ENCODE measurements around the gene RUNX1.

The RUNX1 gene

GRCh38 chr21:34941162-34941561 lies 107.9 kb downstream of the RUNX1 start:
- DNase-seq = no peak
- no peaks in the 10 kb centered on the region for H3K27me3 ChIP-seq (ENCODE audit: insufficient read depth, low read length)
- H2BK5ac ChIP-seq (ENCODE audit: low read depth, low read length, poor library complexity) = no peak overlapping the region
- H3K4ac ChIP-seq (ENCODE audit: low read depth, low read length) = no peak overlapping the region
- H2AFZ ChIP-seq (ENCODE audit: insufficient read depth, low read length, poor library complexity) = no peak overlapping the region
- no peak overlapping the region for H3K4me2 ChIP-seq (ENCODE audit: low read length)
- H3K23ac ChIP-seq (ENCODE audit: low read length) = no peak overlapping the region
- H3K4me1 ChIP-seq (ENCODE audit: control insufficient read depth in 1 of 2, insufficient read depth in 2 of 2, low read length in 2 of 2) = no peaks in the 10 kb centered on the region
- H2BK12ac ChIP-seq (ENCODE audit: low read length) = no peak overlapping the region
- no CpG with 5 or more reads among the region's 2 CpGs for WGBS (ENCODE audit: extremely low coverage, insufficient coverage, insufficient read length)
- H4K91ac ChIP-seq (ENCODE audit: low read depth, low read length) = no peak overlapping the region
- no peak overlapping the region for H3K14ac ChIP-seq (ENCODE audit: low read length)
- H3K79me2 ChIP-seq (ENCODE audit: control insufficient read depth, insufficient read depth, low read length, poor library complexity) = no peaks in the 10 kb centered on the region
- no peak overlapping the region for H3K9ac ChIP-seq (ENCODE audit: low read length)
- no peaks in the 10 kb centered on the region for H3K79me1 ChIP-seq (ENCODE audit: low read length)
- H3K9me3 ChIP-seq (ENCODE audit: insufficient read depth, low read depth, low read length) = no peaks in the 10 kb centered on the region
- no peak overlapping the region for H3K4me3 ChIP-seq (ENCODE audit: low read depth, low read length)
- no peak overlapping the region for H4K12ac ChIP-seq (ENCODE audit: low read depth, low read length)
- no peak overlapping the region for H4K8ac ChIP-seq (ENCODE audit: low read depth, low read length)
- H2BK120ac ChIP-seq (ENCODE audit: insufficient read depth, low read length, poor library complexity) = no peak overlapping the region
- H3K27ac ChIP-seq (ENCODE audit: low read depth, low read length) = no peak overlapping the region
- H3K18ac ChIP-seq (ENCODE audit: low read length) = no peak overlapping the region
- no peak overlapping the region for H2AK5ac ChIP-seq (ENCODE audit: low read length)
- H3K36me3 ChIP-seq (ENCODE audit: control insufficient read depth in 1 of 2, insufficient read depth in 2 of 2, low read length in 2 of 2) = no peaks in the 10 kb centered on the region

DNA sequence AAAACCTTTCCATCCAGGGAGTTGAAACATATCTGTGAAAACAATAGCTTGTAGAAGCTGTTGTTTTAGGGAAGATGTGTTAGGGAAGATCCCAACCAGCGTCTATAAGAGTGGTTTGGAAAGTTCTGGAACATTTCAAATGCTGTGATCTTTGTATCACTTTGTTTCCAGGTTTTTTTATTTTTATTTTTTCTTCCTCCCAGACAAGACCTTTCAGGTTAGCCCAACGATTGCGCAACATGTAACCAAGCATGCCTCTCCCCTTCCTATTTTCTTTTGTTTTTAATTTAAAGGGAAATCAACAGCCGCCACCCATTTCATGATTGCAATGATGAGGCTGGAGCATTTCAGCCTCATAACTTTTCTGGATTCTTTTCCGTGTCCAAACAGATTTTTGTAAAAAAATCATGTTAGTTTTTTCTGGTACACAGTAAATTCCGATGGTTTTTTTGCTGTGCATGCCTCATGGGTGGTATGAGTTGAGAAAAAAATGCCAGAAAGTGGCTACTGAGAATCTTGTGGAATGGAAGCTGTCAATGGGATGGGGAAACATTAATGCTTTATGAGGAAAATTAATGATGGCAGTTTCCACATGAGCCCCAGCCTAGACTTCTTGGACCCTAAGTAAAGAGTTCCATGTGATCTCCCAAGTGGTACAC lies 109.3 kb downstream of the RUNX1 start:
- Histone ChIP-seq H4K8ac (ENCODE audit: low read depth, low read length) (no peak overlapping the region), H3K79me2 (ENCODE audit: control insufficient read depth, insufficient read depth, low read length, poor library complexity) (no peaks in the 10 kb centered on the region), H3K4me1 (ENCODE audit: control insufficient read depth in 1 of 2, insufficient read depth in 2 of 2, low read length in 2 of 2) (no peaks in the 10 kb centered on the region), H3K9ac (ENCODE audit: low read length) (no peak overlapping the region), H2BK120ac (ENCODE audit: insufficient read depth, low read length, poor library complexity) (no peak overlapping the region), H3K4ac (ENCODE audit: low read depth, low read length) (no peak overlapping the region), H3K14ac (ENCODE audit: low read length) (no peak overlapping the region), H3K36me3 (ENCODE audit: control insufficient read depth in 1 of 2, insufficient read depth in 2 of 2, low read length in 2 of 2) (no peaks in the 10 kb centered on the region), H3K4me2 (ENCODE audit: low read length) (no peak overlapping the region), H2AFZ (ENCODE audit: insufficient read depth, low read length, poor library complexity) (no peak overlapping the region), H2BK5ac (ENCODE audit: low read depth, low read length, poor library complexity) (no peak overlapping the region), H3K4me3 (ENCODE audit: low read depth, low read length) (no peak overlapping the region), H3K23ac (ENCODE audit: low read length) (no peak overlapping the region), H4K12ac (ENCODE audit: low read depth, low read length) (no peak overlapping the region), H3K18ac (ENCODE audit: low read length) (no peak overlapping the region), H2AK5ac (ENCODE audit: low read length) (no peak overlapping the region), H3K79me1 (ENCODE audit: low read length) (no peaks in the 10 kb centered on the region), H3K9me3 (ENCODE audit: insufficient read depth, low read depth, low read length) (no peaks in the 10 kb centered on the region), H3K27ac (ENCODE audit: low read depth, low read length) (no peak overlapping the region), H4K91ac (ENCODE audit: low read depth, low read length) (no peak overlapping the region), H3K27me3 (ENCODE audit: insufficient read depth, low read length) (no peaks in the 10 kb centered on the region), H2BK12ac (ENCODE audit: low read length) (no peak overlapping the region)
- peak in 1 of 2 donors; percentile 56 for DNase-seq
- WGBS (ENCODE audit: extremely low coverage, insufficient coverage, insufficient read length) = no CpG with 5 or more reads among the region's 6 CpGs

GRCh38 chr21:34938089-34938764 lies 110.9 kb downstream of the RUNX1 start:
- no peak overlapping the region for H4K12ac ChIP-seq (ENCODE audit: low read depth, low read length)
- H4K91ac ChIP-seq (ENCODE audit: low read depth, low read length) = no peak overlapping the region
- no peak overlapping the region for H3K4me2 ChIP-seq (ENCODE audit: low read length)
- no peaks in the 10 kb centered on the region for H3K36me3 ChIP-seq (ENCODE audit: control insufficient read depth in 1 of 2, insufficient read depth in 2 of 2, low read length in 2 of 2)
- H3K27me3 ChIP-seq (ENCODE audit: insufficient read depth, low read length) = no peaks in the 10 kb centered on the region
- H2BK120ac ChIP-seq (ENCODE audit: insufficient read depth, low read length, poor library complexity) = no peak overlapping the region
- no peaks in the 10 kb centered on the region for H3K79me2 ChIP-seq (ENCODE audit: control insufficient read depth, insufficient read depth, low read length, poor library complexity)
- H3K14ac ChIP-seq (ENCODE audit: low read length) = no peak overlapping the region
- no peak overlapping the region for H3K9ac ChIP-seq (ENCODE audit: low read length)
- H2AFZ ChIP-seq (ENCODE audit: insufficient read depth, low read length, poor library complexity) = no peak overlapping the region
- no peak overlapping the region for H2BK12ac ChIP-seq (ENCODE audit: low read length)
- no peak overlapping the region for H3K23ac ChIP-seq (ENCODE audit: low read length)
- peak in 1 of 2 donors; percentile 60 for DNase-seq
- no peak overlapping the region for H3K18ac ChIP-seq (ENCODE audit: low read length)
- H3K4me1 ChIP-seq (ENCODE audit: control insufficient read depth in 1 of 2, insufficient read depth in 2 of 2, low read length in 2 of 2) = no peaks in the 10 kb centered on the region
- H3K79me1 ChIP-seq (ENCODE audit: low read length) = no peaks in the 10 kb centered on the region
- no peak overlapping the region for H2AK5ac ChIP-seq (ENCODE audit: low read length)
- no peak overlapping the region for H3K4me3 ChIP-seq (ENCODE audit: low read depth, low read length)
- H3K4ac ChIP-seq (ENCODE audit: low read depth, low read length) = no peak overlapping the region
- no peak overlapping the region for H4K8ac ChIP-seq (ENCODE audit: low read depth, low read length)
- H3K9me3 ChIP-seq (ENCODE audit: insufficient read depth, low read depth, low read length) = no peaks in the 10 kb centered on the region
- WGBS (ENCODE audit: extremely low coverage, insufficient coverage, insufficient read length) = no CpG with 5 or more reads among the region's 2 CpGs
- no peak overlapping the region for H3K27ac ChIP-seq (ENCODE audit: low read depth, low read length)
- H2BK5ac ChIP-seq (ENCODE audit: low read depth, low read length, poor library complexity) = no peak overlapping the region

DNA sequence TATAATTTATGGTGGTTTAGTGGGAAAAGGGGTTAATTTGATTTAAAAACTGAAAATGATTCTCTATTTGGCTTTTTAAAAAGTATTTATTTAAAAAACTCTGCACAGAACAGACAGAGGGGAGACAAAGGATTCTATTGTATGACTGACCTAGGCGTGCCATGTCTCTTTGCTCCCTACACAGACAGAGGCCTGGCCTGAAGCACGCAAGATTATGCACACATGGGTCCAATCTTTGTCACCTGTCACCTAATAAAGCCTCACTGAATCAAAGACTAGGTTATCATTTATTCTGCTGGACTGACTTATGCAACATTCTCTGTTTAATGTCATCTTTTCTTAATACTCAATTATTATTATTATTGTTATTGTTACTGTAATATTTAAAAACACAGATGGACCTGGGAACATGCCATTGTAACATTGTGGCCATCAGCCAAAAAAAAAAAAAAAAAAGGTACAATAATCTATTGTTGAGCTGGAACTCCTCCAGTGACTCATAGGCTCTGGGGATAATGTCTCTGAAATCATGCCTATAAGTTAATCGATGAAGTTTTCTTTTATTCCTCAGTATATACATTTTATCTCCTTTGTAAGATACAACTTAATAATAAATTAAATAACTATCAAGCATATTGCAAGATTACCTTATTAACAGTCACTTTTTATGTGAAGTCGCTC lies 112.1 kb downstream of the RUNX1 start:
- WGBS (ENCODE audit: extremely low coverage, insufficient coverage, insufficient read length) = no CpG with 5 or more reads among the region's 4 CpGs
- no peak overlapping the region for H2AFZ ChIP-seq (ENCODE audit: insufficient read depth, low read length, poor library complexity)

More for the DNA sequence above, 112.1 kb downstream of the RUNX1 start:
- Histone ChIP-seq H2BK12ac (ENCODE audit: low read length) (no peak overlapping the region), H3K27ac (ENCODE audit: low read depth, low read length) (no peak overlapping the region), H3K79me1 (ENCODE audit: low read length) (no peaks in the 10 kb centered on the region), H3K36me3 (ENCODE audit: control insufficient read depth in 1 of 2, insufficient read depth in 2 of 2, low read length in 2 of 2) (no peaks in the 10 kb centered on the region), H3K9me3 (ENCODE audit: insufficient read depth, low read depth, low read length) (no peaks in the 10 kb centered on the region), H2BK120ac (ENCODE audit: insufficient read depth, low read length, poor library complexity) (no peak overlapping the region), H3K27me3 (ENCODE audit: insufficient read depth, low read length) (no peaks in the 10 kb centered on the region), H3K4ac (ENCODE audit: low read depth, low read length) (no peak overlapping the region), H3K23ac (ENCODE audit: low read length) (no peak overlapping the region), H3K4me2 (ENCODE audit: low read length) (no peak overlapping the region), H3K9ac (ENCODE audit: low read length) (no peak overlapping the region), H3K14ac (ENCODE audit: low read length) (no peak overlapping the region), H4K8ac (ENCODE audit: low read depth, low read length) (no peak overlapping the region), H3K4me3 (ENCODE audit: low read depth, low read length) (no peak overlapping the region), H3K79me2 (ENCODE audit: control insufficient read depth, insufficient read depth, low read length, poor library complexity) (no peaks in the 10 kb centered on the region), H2BK5ac (ENCODE audit: low read depth, low read length, poor library complexity) (no peak overlapping the region), H3K18ac (ENCODE audit: low read length) (no peak overlapping the region), H2AK5ac (ENCODE audit: low read length) (no peak overlapping the region), H4K12ac (ENCODE audit: low read depth, low read length) (no peak overlapping the region), H3K4me1 (ENCODE audit: control insufficient read depth in 1 of 2, insufficient read depth in 2 of 2, low read length in 2 of 2) (no peaks in the 10 kb centered on the region), H4K91ac (ENCODE audit: low read depth, low read length) (no peak overlapping the region)
- no peak for DNase-seq
